Osteocyte (in vitro differentiated cells): ENCODE results near the gene GNB2. TPM values are rescaled to one million over a fixed set of nuclear protein-coding genes. Genes with fewer than 3 reads are reported as not detected.
A peak's percentile ranks its signal among the peaks of the same experiment; 100 is the strongest.
"Not testable (repeated sequence)": the region's sequence is repeated elsewhere in the genome, so short reads cannot be mapped to it uniquely, and the experiment has no call there.

Source experiments
- DNase-seq: peaks from one replicate; pipeline ENCODE4 v3.0.0; 2021; ENCODE audit warnings: mixed read lengths; ENCODE audit not compliant: unreplicated experiment; ENCODE audit errors: extremely low spot score
- H3K27ac Mint-ChIP-seq: one replicate; pipeline ENCODE4 v1.8.0; 2021; ENCODE audit warnings: mild to moderate bottlenecking, mixed read lengths; ENCODE audit not compliant: unreplicated experiment
- H3K27me3 Mint-ChIP-seq: one replicate; pipeline ENCODE4 v1.8.0; 2021; ENCODE audit warnings: mixed read lengths; ENCODE audit not compliant: unreplicated experiment
- H3K36me3 Mint-ChIP-seq: one replicate; pipeline ENCODE4 v1.8.0; 2021; ENCODE audit warnings: mixed read lengths; ENCODE audit not compliant: unreplicated experiment
- H3K4me1 Mint-ChIP-seq: one replicate; pipeline ENCODE4 v1.8.0; 2021; ENCODE audit warnings: mixed read lengths; ENCODE audit not compliant: unreplicated experiment
- H3K4me3 Mint-ChIP-seq: one replicate; pipeline ENCODE4 v1.8.0; 2021; ENCODE audit warnings: mild to moderate bottlenecking, moderate library complexity, mixed read lengths; ENCODE audit not compliant: unreplicated experiment
- H3K9me3 Mint-ChIP-seq: one replicate; pipeline ENCODE4 v1.8.0; 2021; ENCODE audit warnings: mixed read lengths; ENCODE audit not compliant: unreplicated experiment
- total RNA-seq: library from RNA; stranded (reverse); gene quantifications from 2 replicates; pipeline ENCODE4 v1.2.1, GENCODE V29; 2021
- TF ChIP-seq, protein P1 (sequence below): fragments of 200-600 bp; sonication (generic); IDR thresholded peaks from 2 replicates; pipeline ENCODE4 v1.5.0; 2021; ENCODE audit warnings: antibody characterized with exemption, mild to moderate bottlenecking, moderate library complexity

GNB2 gene
- total RNA-seq, 1 donor from 2014 or later, result 229 TPM

DNA sequence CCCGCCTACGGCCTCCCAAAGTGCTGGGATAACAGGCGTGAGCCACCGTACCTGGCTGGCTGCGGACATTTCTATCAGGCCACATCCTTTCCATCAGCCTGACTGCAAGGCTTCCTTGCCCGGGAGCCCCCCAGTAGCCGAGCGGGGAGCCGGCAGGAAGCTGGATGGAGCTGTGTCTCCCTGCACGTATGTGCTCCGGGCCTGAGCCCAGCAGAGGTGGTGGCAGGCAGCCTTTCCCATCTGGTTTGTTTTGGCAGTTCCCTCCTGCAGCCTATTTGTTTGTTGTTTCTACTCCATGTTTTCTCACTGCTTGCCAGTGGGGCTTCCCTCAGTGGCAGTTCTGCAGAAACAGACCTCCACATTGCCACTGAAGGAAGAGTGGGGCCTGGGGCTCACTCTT is 37.8 kb downstream of the GNB2 start:
- Mint-ChIP-seq H3K27ac (no peak overlapping the region), H3K27me3 (no peaks in the 10 kb centered on the region), H3K4me1 (peaks cover 13% of the 10 kb centered on the region), H3K9me3 (no peaks in the 10 kb centered on the region), H3K4me3 (no peak overlapping the region), H3K36me3 (peaks cover 1% of the 10 kb centered on the region)
- no peak for DNase-seq
- TF ChIP-seq, protein P1, sequence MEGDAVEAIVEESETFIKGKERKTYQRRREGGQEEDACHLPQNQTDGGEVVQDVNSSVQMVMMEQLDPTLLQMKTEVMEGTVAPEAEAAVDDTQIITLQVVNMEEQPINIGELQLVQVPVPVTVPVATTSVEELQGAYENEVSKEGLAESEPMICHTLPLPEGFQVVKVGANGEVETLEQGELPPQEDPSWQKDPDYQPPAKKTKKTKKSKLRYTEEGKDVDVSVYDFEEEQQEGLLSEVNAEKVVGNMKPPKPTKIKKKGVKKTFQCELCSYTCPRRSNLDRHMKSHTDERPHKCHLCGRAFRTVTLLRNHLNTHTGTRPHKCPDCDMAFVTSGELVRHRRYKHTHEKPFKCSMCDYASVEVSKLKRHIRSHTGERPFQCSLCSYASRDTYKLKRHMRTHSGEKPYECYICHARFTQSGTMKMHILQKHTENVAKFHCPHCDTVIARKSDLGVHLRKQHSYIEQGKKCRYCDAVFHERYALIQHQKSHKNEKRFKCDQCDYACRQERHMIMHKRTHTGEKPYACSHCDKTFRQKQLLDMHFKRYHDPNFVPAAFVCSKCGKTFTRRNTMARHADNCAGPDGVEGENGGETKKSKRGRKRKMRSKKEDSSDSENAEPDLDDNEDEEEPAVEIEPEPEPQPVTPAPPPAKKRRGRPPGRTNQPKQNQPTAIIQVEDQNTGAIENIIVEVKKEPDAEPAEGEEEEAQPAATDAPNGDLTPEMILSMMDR, result no peak

DNA sequence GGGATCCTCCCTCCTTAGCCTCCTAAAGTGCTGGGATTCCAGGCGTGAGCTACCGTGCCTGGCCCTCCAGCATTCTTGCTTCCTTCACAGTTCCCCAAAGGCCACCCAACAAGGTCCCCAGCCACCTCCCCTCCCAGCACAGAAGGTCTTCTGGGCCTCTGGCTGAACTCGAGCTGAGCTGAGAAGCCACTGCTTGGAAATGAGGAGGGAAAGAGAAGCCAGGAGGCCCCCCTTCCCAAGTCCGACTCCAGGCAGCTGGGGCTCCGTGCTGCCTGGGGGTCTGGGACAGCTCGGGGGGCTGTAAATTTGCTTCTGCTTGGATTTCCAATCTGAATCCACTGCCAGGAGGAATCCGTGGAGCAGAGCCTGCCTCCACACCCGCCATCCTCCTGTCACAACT is 41.2 kb downstream of the GNB2 start:
- Mint-ChIP-seq H3K9me3 (peaks cover 6% of the 10 kb centered on the region), H3K36me3 (no peaks in the 10 kb centered on the region)
- TF ChIP-seq, protein P1, result no peak

DNA sequence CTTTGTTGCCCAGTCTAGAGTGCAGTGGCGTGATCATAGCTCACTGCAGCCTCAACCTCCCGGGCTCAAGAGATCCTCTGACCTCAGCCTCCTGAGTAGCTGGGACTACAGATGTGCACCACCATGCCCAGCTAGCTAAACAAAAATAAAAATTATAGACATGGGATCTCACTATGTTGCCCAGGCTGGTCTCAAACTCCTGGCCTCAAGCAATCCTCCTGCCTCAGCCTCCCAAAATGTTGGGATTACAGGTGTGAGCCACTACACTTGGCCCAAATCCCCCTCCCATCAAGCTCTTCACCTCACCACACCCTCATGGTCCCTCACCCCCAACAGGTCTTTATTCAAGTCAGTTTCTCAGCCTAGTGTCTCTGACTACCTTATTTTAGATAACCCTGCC is 43.5 kb downstream of the GNB2 start:
- H3K27ac Mint-ChIP-seq, H3K36me3 Mint-ChIP-seq, DNase-seq, H3K9me3 Mint-ChIP-seq, H3K4me3 Mint-ChIP-seq: not testable (repeated sequence)
- Mint-ChIP-seq H3K27me3 (peaks cover 35% of the 10 kb centered on the region), H3K4me1 (peaks cover 10% of the 10 kb centered on the region)

More for the DNA sequence above, 41.2 kb downstream of the GNB2 start:
- no peak for DNase-seq
- Mint-ChIP-seq H3K4me1 (peaks cover under 1% of the 10 kb centered on the region), H3K27ac (no peak overlapping the region), H3K27me3 (peaks cover 18% of the 10 kb centered on the region), H3K4me3 (no peak overlapping the region)

DNA sequence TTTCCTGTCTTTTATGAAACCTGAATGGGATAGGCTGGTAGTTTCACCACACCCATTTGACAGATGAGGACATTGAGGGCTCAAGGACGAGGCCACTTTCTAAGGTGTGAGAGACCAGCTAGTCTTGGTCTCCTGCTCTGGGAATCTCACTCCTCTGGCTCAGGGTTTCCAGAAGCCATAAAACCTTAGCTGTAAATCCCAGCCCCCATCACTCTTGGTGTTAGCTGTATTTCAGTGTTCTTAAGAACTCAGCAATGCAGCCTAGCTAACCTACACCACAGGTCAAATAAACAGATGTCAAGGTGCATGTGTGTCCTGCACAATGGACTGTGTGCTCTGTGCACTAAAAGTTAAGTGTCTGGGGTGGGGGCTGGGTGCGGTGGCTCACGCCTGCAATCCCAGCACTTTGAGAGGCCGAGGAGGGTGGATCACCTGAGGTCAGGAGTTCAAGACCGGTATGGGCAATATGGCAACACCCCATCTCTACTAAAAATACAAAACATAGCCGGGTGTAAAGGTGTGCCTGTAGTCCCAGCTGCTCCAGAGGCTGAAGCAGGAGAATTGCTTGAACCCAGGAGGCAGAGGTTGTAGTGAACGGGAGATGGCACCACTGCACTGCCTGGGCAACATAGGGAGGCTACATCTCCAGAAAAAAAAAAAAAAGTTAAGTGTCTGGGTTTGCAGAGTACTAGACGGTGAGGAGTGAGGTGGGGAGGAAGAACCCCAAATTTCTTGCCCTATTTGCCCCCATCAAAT is 46.2 kb downstream of the GNB2 start:
- Mint-ChIP-seq H3K4me3 (peak overlapping the region; percentile 10), H3K27me3 (peaks cover 41% of the 10 kb centered on the region), H3K4me1 (peaks cover 10% of the 10 kb centered on the region), H3K36me3 (no peaks in the 10 kb centered on the region), H3K27ac (no peak overlapping the region), H3K9me3 (peaks cover 6% of the 10 kb centered on the region)
- TF ChIP-seq, protein P1, result peak; percentile 50
- DNase-seq, result no peak

DNA sequence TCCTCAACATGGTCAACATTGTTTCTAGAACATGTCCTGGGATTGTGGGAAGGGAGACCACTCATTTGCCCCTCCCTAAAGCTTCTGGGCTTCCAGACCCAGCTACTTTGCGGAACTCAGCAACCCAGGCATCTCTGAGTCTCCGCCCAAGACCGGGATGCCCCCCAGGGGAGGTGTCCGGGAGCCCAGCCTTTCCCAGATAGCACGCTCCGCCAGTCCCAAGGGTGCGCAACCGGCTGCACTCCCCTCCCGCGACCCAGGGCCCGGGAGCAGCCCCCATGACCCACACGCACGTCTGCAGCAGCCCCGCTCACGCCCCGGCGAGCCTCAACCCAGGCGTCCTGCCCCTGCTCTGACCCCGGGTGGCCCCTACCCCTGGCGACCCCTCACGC is 46.7 kb downstream of the GNB2 start, which contains the start of gene EPO:
Gene EPO (plus strand): TSS at position 190 of the 392 bp plus-strand sequence. CDS start 513 bp downstream, outside the sequence.
- Mint-ChIP-seq H3K4me3 (peak within 1 kb of the TSS; percentile 14), H3K4me1 (peaks cover 13% of the 10 kb centered on the region), H3K36me3 (no peaks in the 10 kb centered on the region), H3K27me3 (peaks cover 41% of the 10 kb centered on the region), H3K9me3 (peaks cover 6% of the 10 kb centered on the region), H3K27ac (no peak within 1 kb of the TSS)
- TF ChIP-seq, protein P1, result no peak
- DNase-seq, result no peak
